ENCODE results near the gene SMG9.
"Not testable (repeated sequence)": the region's sequence is repeated elsewhere in the genome, so short reads cannot be mapped to it uniquely, and the experiment has no call there.

Gene SMG9

DNA sequence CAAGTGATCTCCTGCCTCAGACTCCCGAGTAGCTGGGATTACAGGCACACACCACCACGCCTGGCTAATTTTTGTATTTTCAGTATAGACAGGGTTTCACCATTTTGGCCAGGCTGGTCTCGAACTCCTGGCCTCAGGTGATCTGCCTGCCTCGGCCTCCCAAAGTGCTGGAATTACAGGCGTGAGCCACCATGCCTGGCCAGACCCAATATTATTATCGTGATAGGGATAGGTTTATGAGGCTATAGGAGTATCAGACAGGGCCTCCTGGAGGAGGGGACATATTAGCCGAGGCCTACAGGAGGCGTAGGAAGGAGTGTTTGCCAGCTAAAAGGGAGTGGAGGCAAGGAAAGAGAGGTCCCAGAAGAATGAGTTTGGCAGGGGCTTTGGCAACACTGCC lies 9.9 kb upstream of the SMG9 start:
- DNase-seq (ENCODE audit: low read depth, low spot score); H3K4me3 ChIP-seq (ENCODE audit: low read length): not testable (repeated sequence)

DNA sequence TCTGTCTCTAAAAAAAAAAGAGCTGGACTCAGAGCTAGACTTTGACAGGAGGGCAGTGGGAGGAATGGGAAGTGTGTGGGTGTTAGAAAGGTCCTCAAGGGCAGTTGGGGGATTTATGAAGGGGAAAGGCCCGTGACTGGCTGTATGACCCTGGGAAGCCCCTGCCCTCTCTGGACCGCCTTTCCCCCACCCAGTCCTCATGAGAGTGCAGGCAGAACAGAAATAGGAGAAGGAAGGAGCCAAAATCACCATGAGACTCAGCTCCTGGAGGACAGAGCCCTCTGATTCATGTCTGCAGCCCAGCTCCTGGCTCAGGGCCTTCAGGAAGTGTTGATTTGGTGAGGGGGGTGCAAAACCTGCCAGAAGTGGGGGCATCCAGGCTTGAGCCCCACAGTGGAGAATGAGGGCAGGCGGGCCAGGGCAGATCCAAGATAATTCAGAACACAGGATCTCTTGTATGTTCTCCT lies 8.7 kb upstream of the SMG9 start:
- no peak overlapping the region for H3K4me3 ChIP-seq (ENCODE audit: low read length)
- no peak for DNase-seq (ENCODE audit: low read depth, low spot score)

DNA sequence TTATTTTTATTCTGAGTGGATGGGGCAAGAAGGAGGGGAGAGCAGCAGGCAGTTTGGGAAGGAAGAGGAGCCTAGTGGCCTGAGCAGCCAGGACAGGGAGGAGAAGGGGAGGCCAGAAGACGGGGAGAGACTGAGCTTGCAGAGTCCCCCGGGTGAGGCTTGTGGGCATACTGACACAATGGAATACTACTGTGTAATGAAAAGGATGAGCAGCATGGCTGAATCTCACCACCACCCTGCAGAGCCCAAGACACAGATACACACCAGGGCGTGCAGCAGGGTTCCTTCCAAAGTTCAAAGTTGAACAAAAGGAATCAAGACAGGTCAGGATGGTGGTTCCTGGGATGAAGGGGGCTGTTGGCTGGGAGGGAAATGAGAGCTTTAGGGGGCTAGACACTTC lies 8.1 kb upstream of the SMG9 start:
- DNase-seq (ENCODE audit: low read depth, low spot score), result no peak
- H3K4me3 ChIP-seq (ENCODE audit: low read length), result no peak overlapping the region

- DNase-seq (ENCODE audit: low read depth, low spot score), result no peak
- H3K4me3 ChIP-seq (ENCODE audit: low read length), result no peak overlapping the region
Observed at GRCh38 chr19:43760941-43761340, 6.2 kb upstream of the SMG9 start.

DNA sequence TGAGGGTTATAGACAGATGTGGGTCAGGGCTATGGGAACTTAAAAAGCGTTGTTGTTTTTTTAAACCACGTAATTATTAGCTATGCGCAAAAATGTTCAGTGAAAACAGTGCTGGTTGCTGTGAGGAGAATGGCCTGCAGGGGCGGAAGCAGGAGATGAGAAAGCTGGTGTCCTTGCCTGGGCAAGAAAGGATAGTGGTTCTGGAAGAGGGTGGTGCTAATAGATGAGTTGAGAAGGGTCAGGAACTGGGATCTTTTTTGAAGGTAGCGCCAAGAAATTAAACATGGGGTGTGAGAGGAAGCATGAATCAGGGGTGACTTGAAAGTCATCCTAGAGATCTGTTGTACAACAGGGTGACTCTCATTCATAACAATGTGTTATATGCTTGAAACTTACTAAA lies 4.8 kb upstream of the SMG9 start:
- H3K4me3 ChIP-seq (ENCODE audit: low read length), result no peak overlapping the region
- no peak for DNase-seq (ENCODE audit: low read depth, low spot score)

DNA sequence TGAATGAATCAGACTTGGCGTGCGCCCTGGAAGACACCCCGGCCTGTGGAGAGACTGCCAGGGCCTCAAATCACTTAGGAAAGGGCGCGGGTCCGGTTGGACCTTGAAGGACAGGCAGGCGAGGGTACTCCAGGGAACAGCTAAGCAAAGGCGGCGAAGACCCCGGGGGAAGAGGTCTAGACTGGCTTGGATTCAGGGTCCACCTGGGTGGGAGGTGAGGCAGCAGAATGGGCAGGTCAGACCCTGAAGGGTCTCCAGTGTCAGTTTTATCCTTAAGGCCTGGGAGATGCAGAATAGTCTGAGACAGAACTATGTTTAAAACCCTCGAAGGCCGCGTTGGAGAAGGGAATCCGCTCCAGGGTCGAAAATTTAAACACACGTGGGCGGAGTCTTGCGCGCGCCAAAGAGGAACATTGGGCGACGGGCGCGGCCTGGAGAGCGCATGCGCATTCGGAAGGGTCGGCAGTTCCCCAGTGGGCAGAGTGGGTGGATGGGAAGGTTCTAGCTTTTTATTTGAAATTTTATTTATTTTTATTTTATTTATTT lies 567 bp upstream of the SMG9 start:
- DNase-seq (ENCODE audit: low read depth, low spot score), result peak; percentile 75
- peak overlapping the region; percentile 97 for H3K4me3 ChIP-seq (ENCODE audit: low read length)

GRCh38 chr19:43754253-43754502 lies 584 bp downstream of the SMG9 start:
- peak overlapping the region; percentile 97 for H3K4me3 ChIP-seq (ENCODE audit: low read length)
- DNase-seq (ENCODE audit: low read depth, low spot score), result no peak

GRCh38 chr19:43752287-43752875 lies 2.4 kb downstream of the SMG9 start:
- no peak for DNase-seq (ENCODE audit: low read depth, low spot score)
- no peak overlapping the region for H3K4me3 ChIP-seq (ENCODE audit: low read length)

DNA sequence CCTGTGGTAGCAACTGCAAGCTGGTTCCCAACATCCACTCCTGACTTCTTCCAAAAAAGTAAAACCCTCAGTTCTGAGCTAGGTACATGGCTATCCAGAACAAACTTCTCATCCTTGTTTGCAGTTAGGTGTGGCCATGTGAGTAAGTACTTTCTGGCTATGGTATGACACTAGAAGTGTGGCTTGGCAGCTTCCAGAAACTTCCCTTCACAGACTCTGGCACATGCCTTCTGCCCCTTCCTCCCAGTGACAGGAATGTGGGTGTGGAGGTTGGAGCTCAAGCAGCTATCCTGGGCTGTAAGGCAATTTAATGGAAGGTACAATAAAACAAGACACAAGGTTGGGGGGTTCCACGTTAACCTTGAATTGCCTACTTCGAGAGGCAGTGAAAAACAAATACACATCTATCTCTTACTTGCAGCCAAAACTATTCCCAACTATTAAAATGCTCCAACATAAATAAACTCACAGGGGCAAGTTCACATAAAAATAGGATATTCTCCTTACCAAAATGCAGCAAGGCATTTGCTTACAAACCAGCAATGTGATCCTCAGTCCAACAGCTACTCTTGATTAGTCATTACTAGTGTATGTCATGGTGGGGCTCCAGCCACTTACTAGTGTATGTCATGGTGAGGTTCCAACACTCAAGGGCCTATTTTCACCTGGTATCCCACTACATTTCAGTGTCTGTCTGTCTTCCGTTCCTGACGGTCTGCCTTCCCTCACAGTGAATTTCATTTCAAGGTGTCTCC lies 3.1 kb downstream of the SMG9 start:
- no peak overlapping the region for H3K4me3 ChIP-seq (ENCODE audit: low read length)
- no peak for DNase-seq (ENCODE audit: low read depth, low spot score)

DNA sequence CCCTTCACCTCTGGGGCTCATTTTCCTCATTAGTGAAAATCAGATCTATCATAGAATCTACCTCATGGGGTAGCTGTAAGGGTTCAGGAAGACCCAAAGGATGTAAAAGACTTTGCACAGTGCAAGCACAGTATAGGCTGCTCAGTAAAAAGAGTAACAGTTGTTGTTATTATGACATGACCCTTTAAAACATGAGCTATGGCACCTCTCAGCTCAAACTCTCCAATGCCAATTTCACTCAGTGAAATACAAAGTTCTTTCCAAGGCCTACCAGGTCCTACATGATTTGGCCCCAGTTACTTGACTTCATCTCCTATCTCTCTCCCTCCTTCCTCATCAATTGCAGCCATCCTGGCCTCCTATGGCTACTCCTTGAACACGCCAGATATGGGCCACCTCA lies 4.9 kb downstream of the SMG9 start:
- no peak for DNase-seq (ENCODE audit: low read depth, low spot score)
- H3K4me3 ChIP-seq (ENCODE audit: low read length), result no peak overlapping the region

DNA sequence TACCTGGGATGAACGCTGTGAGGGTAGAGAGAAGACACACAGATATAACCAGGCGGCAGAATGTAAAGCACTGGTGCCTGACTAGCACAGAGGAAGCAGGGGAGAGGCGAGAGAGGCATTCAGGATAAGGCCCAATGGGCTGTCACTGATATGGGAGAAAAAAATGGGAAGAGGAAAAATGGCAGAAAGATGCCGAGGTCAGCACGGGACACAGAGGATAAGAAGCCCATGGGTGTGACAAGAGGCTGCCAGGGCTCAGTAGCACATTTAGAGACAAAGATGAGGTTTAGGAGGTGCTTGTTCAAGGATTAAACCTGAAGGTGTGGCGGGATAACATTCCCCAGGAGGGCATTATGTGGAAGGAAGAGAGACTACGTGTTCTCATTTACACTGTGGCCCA lies 5.6 kb downstream of the SMG9 start:
- no peak for DNase-seq (ENCODE audit: low read depth, low spot score)
- no peak overlapping the region for H3K4me3 ChIP-seq (ENCODE audit: low read length)

GRCh38 chr19:43748685-43749084 lies 6.1 kb downstream of the SMG9 start:
- DNase-seq (ENCODE audit: low read depth, low spot score), result no peak
- no peak overlapping the region for H3K4me3 ChIP-seq (ENCODE audit: low read length)

DNA sequence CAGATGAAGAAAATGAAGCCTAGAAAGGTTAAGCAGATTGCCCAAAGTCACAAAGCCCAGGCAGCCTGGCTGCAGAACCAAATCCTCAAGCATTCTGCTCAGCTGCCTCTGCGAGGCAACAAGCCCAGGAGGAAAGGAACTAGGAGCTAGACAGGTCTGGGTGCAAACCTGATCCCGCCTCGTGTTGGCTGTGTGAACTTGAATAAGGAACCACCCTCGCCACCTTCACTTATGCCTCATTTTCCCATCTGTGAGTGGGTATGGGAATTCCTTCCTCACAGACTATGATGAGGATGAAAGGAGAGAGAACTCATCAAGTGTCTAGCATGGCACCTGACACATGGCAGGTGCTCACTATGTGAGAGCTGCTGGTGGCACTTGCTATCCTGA lies 6.6 kb downstream of the SMG9 start:
- H3K4me3 ChIP-seq (ENCODE audit: low read length), result no peak overlapping the region
- DNase-seq (ENCODE audit: low read depth, low spot score), result no peak

- DNase-seq (ENCODE audit: low read depth, low spot score), result no peak
- H3K4me3 ChIP-seq (ENCODE audit: low read length), result no peak overlapping the region
Observed at GRCh38 chr19:43747557-43748204, 7.1 kb downstream of the SMG9 start.

- no peak for DNase-seq (ENCODE audit: low read depth, low spot score)
- no peak overlapping the region for H3K4me3 ChIP-seq (ENCODE audit: low read length)
Observed at GRCh38 chr19:43743059-43743458, 11.7 kb downstream of the SMG9 start.

GRCh38 chr19:43741075-43741825 lies 13.5 kb downstream of the SMG9 start:
- no peak for DNase-seq (ENCODE audit: low read depth, low spot score)
- H3K4me3 ChIP-seq (ENCODE audit: low read length), result no peak overlapping the region

DNA sequence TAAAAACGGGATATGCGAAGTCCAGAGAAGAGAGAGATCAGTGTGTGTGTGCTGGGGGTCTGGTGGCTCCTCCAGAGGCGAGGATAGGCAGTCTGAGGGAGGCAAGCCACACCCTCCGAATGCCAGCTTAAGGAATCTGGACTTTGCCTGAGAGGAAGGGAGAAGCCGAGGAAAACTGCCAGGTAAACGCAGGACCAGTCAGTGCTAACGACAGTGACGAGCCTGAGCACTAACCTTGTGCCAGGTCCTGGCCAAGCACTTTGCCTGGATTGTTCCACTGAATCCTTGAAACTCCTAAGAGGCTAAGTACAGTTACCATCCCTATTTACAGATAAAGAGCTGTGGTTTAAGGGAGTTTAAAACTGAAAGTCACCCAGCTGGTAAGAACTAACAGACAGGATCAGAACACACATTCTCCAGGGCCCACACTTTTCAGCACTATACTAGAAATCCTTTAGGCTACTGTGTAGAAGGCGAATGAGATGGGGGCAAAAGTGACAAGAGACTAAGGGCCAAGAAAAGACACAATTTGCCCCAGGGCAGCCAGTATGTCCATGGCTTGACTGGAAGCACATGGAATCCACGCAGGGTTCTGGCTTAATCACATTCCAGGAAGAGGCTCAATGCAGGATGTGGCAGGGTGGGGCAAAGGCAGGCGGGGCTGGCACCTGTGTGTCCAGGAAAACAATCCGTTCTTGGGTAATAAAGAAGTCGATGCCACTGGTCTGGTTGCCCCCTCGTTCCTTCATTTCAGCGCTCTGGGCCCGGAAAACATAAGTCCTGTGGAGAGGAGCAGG lies 15.1 kb downstream of the SMG9 start:
- no peak overlapping the region for H3K4me3 ChIP-seq (ENCODE audit: low read length)
- DNase-seq (ENCODE audit: low read depth, low spot score), result no peak

DNA sequence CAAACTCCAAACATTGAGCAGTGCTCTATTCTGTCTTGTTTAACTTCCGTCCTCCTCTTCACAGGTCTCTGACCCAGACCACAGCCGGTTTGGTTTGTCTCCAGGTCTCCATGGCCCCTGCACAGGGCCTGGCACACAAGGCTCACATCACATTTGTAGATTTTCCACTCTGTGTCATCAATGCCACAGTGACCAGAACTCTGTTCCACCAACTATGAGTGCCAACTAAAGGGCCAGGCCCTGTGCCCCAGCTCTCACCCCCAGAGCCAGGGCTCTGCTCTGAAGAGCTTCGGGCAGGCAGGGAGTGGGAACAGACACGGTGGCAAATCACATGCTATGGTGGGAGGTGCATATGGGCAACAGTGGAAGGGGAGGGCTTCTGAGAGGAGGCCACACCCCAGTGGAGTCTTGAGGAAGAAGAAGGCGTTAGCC lies 16.0 kb downstream of the SMG9 start:
- no peak overlapping the region for H3K4me3 ChIP-seq (ENCODE audit: low read length)
- DNase-seq (ENCODE audit: low read depth, low spot score), result no peak

DNA sequence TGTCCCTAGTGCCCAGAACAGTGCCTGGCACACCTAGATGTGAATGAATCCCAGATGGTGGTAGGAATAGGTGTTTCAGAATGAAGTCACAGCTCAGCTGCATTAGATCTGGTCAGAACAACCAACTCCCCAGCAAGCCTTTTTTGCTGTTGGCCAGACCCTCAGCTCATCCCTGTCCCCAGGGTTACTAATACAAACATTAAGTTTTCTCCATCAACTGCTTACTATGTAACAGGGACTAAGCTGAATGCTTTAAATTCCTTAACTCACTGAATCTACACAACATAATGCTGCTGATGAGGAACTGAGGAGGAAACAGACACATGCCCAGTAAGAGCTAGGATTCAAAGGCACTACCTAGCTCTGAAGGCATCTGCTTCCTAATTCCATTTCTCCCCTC lies 18.8 kb downstream of the SMG9 start:
- no peak for DNase-seq (ENCODE audit: low read depth, low spot score)
- no peak overlapping the region for H3K4me3 ChIP-seq (ENCODE audit: low read length)
